Occipital lobe (tissue), 2 donors: ENCODE results near the gene HEPN1. TPM values are rescaled to one million over a fixed set of nuclear protein-coding genes. Genes with fewer than 3 reads are reported as not detected.
"Not testable (repeated sequence)": the region's sequence is repeated elsewhere in the genome, so short reads cannot be mapped to it uniquely, and the experiment has no call there.

Source experiments
- DNase-seq: peaks from one replicate; lab custom pipeline; 2025; lab: John Stamatoyannopoulos, UW
- total RNA-seq: library from RNA; depleted of rRNA; stranded (reverse); fragments of >200 nt; gene quantifications from one replicate; pipeline ENCODE4 v1.2.3, GENCODE V29; 2014

The HEPN1 gene
- total RNA-seq, 1 donor from 2014 or later, result not detected

GRCh38 chr11:124941703-124942102, 22.7 kb downstream of the HEPN1 start:
- no peak for DNase-seq

GRCh38 chr11:124942466-124943253, 23.6 kb downstream of the HEPN1 start:
- peak; percentile 49 for DNase-seq

GRCh38 chr11:124943254-124943616, 24.2 kb downstream of the HEPN1 start:
- DNase-seq, result peak; percentile 54

- no peak for DNase-seq
Measured at GRCh38 chr11:124943741-124944140, 24.7 kb downstream of the HEPN1 start.

- DNase-seq, result no peak
Measured at GRCh38 chr11:124944565-124944964, 25.5 kb downstream of the HEPN1 start.

- DNase-seq, result no peak
Measured at GRCh38 chr11:124945826-124946225, 26.8 kb downstream of the HEPN1 start.

GRCh38 chr11:124946735-124947141, 27.7 kb downstream of the HEPN1 start:
- DNase-seq, result peak; percentile 44

- DNase-seq, result no peak
Measured at GRCh38 chr11:124950601-124951330, 31.7 kb downstream of the HEPN1 start.

GRCh38 chr11:124951341-124951740, 32.3 kb downstream of the HEPN1 start:
- no peak for DNase-seq

GRCh38 chr11:124953753-124954589, 34.9 kb downstream of the HEPN1 start, which contains the start of gene CCDC15:
Gene CCDC15 (plus strand): TSS chr11:124954202. CDS start chr11:124954733, 531 bp downstream.
- peak; percentile 97 for DNase-seq

GRCh38 chr11:124954590-124954955, 35.5 kb downstream of the HEPN1 start:
- DNase-seq, result no peak

GRCh38 chr11:124955035-124955434, 36.0 kb downstream of the HEPN1 start:
- DNase-seq, result no peak

GRCh38 chr11:124961972-124962609, 43.0 kb downstream of the HEPN1 start:
- no peak for DNase-seq

- not testable (repeated sequence) for DNase-seq
Measured at GRCh38 chr11:124968197-124968596, 49.1 kb downstream of the HEPN1 start.

Other genes starting within 250 kb of the HEPN1 start
- 9.7 TPM for gene SIAE, start 245.5 kb upstream of the HEPN1 start, total RNA-seq
- gene SPA17, start 245.3 kb upstream of the HEPN1 start, total RNA-seq, result 5.1 TPM
- gene NRGN, start 179.3 kb upstream of the HEPN1 start, total RNA-seq, result 2.7 TPM
- gene VSIG2, start 167.0 kb upstream of the HEPN1 start, total RNA-seq, result not detected
- gene ESAM, start 157.0 kb upstream of the HEPN1 start, total RNA-seq, result 3.7 TPM
- 18.9 TPM for gene MSANTD2, start 118.8 kb upstream of the HEPN1 start, total RNA-seq
- 4.2 TPM for gene ROBO3, start 53.8 kb upstream of the HEPN1 start, total RNA-seq
- 3.6 TPM for gene ROBO4, start 21.4 kb upstream of the HEPN1 start, total RNA-seq
- 12.6 TPM for gene HEPACAM, start 16.8 kb downstream of the HEPN1 start, total RNA-seq
- gene CCDC15, start 35.0 kb downstream of the HEPN1 start, total RNA-seq, result 2.5 TPM
- 3.4 TPM for gene SLC37A2, start 144.1 kb downstream of the HEPN1 start, total RNA-seq
- gene TMEM218, start 192.4 kb downstream of the HEPN1 start, total RNA-seq, result 23.9 TPM
- gene PKNOX2, start 245.5 kb downstream of the HEPN1 start, total RNA-seq, result 5.3 TPM